Retina (tissue), 1 donor: ENCODE results near the gene EPHB1.
"Not testable (repeated sequence)": the region's sequence is repeated elsewhere in the genome, so short reads cannot be mapped to it uniquely, and the experiment has no call there.

Experiments
- DNase-seq: peaks from one replicate; pipeline ENCODE4 v3.0.0-alpha.2; 2016

The EPHB1 gene

GRCh38 chr3:135233476-135233875 is 438.4 kb downstream of the EPHB1 start:
- DNase-seq, result not testable (repeated sequence)

- DNase-seq, result no peak
These were observed 440.5 kb downstream of the EPHB1 start for GRCh38 chr3:135235541-135235940.

GRCh38 chr3:135237371-135238143 is 442.5 kb downstream of the EPHB1 start:
- DNase-seq, result peak; percentile 20

GRCh38 chr3:135238236-135238830 is 443.3 kb downstream of the EPHB1 start:
- peak; percentile 34 for DNase-seq

- peak; percentile 40 for DNase-seq
These were observed 444.0 kb downstream of the EPHB1 start for GRCh38 chr3:135238871-135239614.

GRCh38 chr3:135239615-135239884 is 444.5 kb downstream of the EPHB1 start:
- peak; percentile 26 for DNase-seq

- no peak for DNase-seq
These were observed 445.4 kb downstream of the EPHB1 start for GRCh38 chr3:135240426-135240825.

- DNase-seq, result no peak
These were observed 447.2 kb downstream of the EPHB1 start for GRCh38 chr3:135242285-135242684.

GRCh38 chr3:135243616-135244015 is 448.6 kb downstream of the EPHB1 start:
- DNase-seq, result no peak

- no peak for DNase-seq
These were observed 451.0 kb downstream of the EPHB1 start for GRCh38 chr3:135246027-135246426.

- DNase-seq, result no peak
These were observed 453.2 kb downstream of the EPHB1 start for GRCh38 chr3:135248213-135248612.

GRCh38 chr3:135249186-135249585 is 454.1 kb downstream of the EPHB1 start:
- DNase-seq, result no peak

- no peak for DNase-seq
These were observed 463.9 kb downstream of the EPHB1 start for GRCh38 chr3:135258916-135259315.

- DNase-seq, result no peak
These were observed 465.0 kb downstream of the EPHB1 start for GRCh38 chr3:135260025-135260424.

GRCh38 chr3:135261214-135261775 is 466.2 kb downstream of the EPHB1 start:
- no peak for DNase-seq

- no peak for DNase-seq
These were observed 466.9 kb downstream of the EPHB1 start for GRCh38 chr3:135261916-135262315.

- no peak for DNase-seq
These were observed 467.4 kb downstream of the EPHB1 start for GRCh38 chr3:135262441-135262840.

GRCh38 chr3:135263331-135263730 is 468.3 kb downstream of the EPHB1 start:
- no peak for DNase-seq

GRCh38 chr3:135267487-135267886 is 472.4 kb downstream of the EPHB1 start:
- DNase-seq, result no peak

- peak; percentile 69 for DNase-seq
These were observed 474.0 kb downstream of the EPHB1 start for GRCh38 chr3:135268941-135269532.

- DNase-seq, result peak; percentile 56
These were observed 476.3 kb downstream of the EPHB1 start for GRCh38 chr3:135271177-135272025.

GRCh38 chr3:135272026-135272669 is 477.1 kb downstream of the EPHB1 start:
- DNase-seq, result peak; percentile 7
